Bone marrow (tissue), 2 donors: ENCODE measurements around the gene EPHB2.

Source experiments
- DNase-seq, 2 donors: peaks; one replicate each; lab custom pipeline; 2025; lab: John Stamatoyannopoulos, UW

EPHB2 gene

DNA sequence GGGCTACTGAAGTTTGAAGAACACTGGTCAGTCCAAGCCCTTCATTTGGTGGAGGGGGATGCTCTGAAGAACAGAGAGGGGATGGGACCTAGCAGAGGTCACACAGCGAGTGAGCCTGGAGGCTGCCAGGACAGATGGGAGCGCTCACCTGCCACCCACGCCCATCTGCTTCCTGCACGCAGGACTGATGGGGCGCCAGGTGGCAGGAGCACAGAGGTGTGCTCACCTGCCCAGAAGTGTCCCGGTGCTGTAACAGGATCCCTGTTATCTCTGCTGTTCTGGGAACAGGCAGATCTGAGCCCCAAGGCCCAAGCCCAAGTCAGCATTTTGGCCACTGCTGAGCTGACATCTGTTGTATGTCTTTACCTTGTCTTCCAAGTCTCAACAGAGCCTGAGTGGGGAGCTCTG lies 40.5 kb downstream of the EPHB2 start:
- DNase-seq, result no peak

DNA sequence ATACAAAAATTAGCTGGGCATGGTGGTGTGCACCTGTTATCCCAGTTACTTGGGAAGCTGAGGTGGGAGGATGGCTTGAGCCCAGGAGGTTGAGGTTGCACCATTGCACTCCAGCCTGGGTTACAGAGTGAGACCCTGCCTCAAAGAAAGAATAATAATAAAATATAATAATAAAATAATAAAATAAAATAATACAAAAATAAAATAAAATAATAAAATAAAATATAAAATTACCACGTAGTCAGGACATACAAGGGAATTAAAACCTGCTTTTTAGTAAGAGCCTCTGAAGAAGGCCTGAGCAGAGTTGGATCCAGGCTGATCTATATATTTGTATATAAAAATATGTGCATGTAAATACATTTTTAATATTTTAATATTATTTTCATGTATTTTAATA lies 41.7 kb downstream of the EPHB2 start:
- no peak for DNase-seq

DNA sequence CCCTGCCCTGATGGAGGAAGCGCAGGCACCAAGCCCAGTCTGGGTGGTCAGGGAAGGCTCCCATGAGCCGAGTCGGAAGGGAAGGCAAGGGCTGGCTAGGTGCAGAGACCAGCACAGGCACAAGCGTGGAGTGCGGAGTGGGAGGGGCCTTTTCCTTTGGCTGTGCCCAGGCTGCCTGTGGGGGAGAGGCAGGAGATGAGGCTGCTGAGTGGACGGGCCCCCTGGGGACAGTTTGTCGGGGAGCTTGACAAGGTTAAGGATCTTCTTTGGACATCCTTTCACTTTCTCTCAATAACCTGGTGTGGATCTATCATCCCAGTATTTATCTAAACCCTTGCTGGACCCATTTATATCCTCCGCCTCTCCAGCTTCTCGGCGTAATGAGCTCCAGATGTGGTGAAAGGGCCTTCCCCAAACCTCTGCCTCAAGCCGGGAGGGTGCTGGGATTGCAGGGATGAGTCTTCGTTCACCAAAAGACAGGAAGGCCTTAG lies 42.9 kb downstream of the EPHB2 start:
- DNase-seq, result no peak

DNA sequence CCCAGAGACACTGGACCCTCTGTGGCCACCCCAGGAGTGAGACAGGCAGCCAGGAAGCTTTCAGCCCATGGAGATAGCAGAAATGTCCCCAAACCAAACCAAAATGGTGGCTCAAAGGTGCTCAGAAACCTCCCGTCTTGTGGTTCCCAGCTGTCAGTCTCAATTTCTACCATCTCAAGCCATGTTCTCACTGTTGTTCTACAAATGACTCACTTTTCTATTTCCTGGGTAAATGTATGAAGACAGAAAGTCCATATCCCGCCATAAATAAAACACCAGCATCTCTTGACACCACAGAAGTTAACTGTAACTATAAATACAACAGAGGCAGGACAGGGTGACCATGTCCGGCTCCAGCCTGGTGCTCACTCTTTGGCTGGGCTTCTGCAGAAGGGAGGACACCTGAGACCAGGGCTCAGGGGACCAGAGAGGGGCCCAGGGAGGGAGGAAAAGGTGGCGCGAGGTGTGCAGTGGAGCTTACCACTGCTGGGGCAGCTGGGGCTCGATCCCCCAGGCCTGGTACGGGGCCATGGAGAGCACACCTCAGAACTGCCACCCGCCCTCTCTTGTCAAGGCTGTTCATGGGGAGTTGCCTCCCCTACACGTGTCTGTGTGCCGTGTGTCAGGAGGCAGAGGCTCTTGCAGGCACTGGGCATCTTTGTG lies 43.6 kb downstream of the EPHB2 start:
- no peak for DNase-seq

DNA sequence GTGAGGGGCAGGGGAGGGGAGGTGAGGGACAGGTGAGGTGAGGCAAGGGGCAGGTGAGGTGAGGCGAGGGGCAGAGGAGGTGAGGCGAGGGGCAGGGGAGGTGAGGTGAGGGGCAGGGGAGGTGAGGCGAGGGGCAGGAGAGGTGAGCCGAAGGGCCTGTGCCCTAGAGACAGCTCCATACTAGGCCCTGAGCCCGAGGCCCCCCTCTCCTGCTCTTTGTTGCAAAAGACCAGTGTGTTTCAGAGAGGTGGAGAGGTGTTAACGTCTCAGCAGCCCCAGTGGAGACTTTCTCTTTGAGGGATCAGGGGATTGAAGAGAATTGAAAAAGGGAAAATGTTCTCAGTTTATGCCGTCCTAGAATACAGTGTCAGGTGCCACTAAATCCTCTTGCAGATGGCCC lies 44.2 kb downstream of the EPHB2 start:
- no peak for DNase-seq

DNA sequence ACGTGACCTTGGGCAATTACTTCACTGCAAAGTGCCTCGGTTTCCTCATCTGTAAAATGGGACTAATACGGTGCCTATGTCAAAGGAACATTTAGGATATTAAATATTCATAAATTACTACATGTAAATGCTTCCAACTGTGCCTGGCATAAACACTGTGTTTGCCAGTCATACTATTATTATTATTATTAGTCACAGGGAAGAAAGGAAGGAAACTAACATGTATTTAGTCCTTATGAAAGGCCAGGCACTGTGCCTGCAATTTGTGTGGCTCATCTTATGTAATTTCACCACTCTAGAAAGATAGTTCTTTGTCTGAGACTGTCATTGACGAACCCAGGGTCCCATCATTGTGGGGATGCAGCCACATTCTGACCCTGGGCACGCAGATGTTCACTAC lies 45.0 kb downstream of the EPHB2 start:
- no peak for DNase-seq

DNA sequence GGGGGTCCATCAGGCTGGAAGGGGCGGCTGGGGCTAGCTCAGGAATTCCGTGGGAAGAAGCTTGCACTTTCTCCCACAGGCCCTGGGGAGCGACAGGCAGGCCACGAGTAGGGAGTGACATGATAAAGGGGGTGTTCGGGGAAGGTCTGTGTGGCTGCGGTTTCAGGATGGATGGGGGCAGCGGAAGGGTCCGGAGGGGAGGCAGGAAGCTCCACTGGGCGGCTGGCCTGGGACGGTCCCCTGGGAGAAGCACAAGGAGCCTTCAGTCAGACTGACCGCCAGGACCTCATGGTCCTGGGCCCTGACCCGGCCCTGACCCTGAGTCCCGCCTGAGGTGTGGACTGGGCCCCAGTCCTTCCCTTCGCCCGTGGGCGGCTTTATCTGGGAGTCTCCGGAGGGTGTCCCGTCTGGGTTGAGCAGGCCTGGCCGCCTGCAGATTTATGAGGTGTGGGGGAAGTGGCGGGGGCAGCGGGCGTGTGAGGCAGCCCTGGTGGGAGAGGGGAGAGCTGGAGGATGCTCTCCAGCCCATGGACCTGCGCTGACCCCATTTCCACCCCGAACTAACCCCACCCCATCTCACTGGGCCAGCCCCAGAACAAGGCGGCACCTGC lies 45.6 kb downstream of the EPHB2 start:
- DNase-seq, result no peak

DNA sequence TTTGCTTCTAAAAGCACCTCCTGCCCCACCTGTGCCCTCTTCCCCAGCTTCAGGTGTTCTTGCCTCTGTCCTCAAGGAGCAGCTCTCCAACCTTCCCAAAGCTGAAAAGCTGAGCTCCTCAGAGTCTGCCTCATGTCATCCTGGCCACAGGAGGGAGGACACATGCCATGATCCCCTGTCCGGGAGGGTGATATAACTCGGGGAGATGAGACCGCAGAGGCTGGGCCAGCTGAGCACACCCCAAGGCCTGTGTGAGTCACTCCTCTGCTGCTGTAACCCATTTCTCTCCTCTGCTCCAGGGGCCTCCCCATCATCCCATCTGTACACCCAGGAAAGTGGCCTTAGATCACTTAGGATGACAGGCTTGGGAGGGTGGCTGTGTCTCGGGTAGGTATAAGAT lies 49.8 kb downstream of the EPHB2 start:
- no peak for DNase-seq

DNA sequence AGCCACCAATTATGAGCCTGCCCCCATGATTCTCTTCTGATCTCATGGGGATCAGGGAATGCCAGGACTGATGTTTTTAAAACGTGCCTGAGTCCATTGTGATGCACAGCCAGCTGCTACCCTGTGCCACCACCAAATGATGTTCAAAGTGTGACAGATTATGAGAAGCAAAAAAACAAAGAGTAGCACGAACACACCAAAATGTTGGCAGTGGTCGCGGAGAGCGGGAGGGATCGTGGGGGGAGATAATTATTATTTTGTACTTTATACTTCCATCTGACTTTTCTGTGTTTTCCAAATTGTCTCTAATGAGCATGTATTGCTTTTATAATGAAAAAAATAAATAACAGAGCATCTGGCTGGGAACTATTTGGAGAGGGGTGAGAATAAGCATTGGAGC lies 50.5 kb downstream of the EPHB2 start:
- DNase-seq, result no peak

DNA sequence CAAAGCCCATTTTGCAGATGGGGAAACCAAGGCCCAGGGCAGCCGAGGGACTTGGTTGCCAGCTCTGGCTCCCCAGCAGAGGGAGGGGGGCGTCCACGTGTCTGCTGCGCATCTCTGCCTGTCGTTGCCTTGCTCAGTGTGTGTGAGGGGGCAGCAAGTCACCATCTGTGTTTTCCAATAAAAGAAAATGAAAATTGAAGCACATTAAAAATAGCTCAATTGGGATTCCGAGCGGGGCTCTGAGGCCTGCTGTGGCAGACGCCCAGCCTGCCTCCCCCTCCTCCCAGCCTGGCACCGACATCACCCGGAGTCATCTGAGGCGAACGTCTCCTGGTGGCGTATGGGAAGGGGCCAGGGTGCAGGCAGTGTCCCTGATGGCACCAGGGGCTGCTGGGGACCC lies 51.2 kb downstream of the EPHB2 start:
- no peak for DNase-seq

DNA sequence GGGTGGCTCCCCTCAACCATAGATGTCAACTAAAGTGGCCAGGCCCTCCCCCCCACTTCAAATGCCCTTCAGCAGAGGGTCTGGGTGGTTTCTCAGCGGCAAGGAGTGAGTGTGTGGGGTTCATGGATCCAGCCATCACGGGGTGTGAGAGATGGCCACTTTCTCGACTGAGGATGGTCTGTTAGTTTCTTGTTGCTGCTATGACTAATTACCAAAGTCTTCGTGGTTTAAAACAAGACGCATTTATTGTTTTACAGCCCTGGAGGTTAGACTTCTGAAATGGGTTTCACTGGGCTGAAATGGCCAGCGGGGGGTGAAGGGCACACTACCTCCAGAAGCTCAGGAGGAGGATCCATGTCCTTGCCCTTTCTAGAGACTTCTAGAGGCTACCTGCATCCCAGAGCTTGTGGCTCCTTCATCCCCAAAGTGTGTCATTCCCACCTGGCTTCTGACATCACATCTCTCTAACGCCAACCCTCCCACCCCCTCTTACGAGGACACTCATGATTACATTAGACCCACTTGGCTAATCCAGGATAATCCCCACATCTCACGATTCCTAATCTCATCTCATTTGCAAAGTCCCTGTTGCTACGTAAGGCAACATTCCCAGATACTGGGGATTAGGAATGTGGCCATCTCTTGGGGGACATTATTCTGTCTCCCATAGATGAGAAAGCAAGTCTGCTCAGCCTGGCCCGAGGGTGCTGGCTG lies 53.0 kb downstream of the EPHB2 start:
- DNase-seq, result no peak

DNA sequence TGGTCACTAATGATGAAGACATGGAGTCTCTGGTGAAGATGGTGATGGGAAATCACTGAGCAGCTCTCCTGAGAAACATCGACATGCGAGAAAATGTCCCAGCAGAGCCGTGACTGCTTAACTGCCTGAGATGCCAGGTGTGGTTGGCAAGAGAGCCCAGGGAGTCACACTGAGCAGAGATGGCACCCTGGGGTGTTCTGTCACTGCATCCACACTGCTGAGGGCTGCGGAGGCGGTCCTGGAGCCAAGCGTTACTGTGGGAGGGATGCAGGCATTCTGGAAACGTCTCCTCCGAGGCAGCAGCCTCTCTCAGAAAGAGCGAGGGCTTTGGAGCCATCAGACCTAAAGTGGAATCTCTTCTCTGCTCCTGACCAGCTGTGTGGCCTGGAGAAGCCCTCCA lies 57.2 kb downstream of the EPHB2 start:
- no peak for DNase-seq

DNA sequence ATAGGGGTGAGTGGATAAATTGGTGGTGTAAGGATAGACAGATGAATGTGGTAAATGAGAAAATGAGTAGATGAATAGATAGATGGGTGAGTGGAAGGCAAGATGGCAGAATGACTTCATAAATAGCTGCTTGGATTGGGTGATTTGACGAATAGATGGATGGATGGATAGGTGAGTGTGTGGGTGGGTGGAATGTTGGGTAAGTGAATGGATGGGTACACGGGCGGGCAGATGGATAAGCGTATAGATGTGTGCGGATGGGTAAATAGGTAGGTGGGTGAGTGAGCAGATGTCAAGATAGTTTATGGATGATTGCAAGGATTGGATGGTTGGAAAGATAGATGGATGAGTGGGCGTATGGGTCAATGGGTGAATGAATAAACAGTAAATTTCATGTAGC lies 59.3 kb downstream of the EPHB2 start:
- no peak for DNase-seq

DNA sequence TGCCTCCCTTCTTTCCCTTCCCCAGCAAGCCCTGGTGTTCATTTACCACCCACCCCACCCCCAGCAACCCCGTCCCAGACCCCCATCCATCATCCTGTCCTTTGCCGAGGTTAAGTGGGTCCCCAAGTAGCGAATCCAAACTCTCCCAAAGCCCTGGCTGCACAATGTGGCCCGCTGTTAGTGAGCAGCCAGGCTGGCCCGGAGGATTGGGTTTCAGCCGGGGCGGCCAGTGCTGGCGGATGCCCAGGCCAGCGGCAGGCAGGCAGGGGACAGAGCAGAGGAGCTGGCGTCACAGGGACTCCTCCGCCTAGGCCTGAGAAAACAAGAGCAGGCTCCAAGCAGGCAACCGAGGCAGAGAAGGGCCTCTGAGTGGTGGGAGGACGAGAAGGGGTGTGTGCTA lies 61.4 kb downstream of the EPHB2 start:
- no peak for DNase-seq

DNA sequence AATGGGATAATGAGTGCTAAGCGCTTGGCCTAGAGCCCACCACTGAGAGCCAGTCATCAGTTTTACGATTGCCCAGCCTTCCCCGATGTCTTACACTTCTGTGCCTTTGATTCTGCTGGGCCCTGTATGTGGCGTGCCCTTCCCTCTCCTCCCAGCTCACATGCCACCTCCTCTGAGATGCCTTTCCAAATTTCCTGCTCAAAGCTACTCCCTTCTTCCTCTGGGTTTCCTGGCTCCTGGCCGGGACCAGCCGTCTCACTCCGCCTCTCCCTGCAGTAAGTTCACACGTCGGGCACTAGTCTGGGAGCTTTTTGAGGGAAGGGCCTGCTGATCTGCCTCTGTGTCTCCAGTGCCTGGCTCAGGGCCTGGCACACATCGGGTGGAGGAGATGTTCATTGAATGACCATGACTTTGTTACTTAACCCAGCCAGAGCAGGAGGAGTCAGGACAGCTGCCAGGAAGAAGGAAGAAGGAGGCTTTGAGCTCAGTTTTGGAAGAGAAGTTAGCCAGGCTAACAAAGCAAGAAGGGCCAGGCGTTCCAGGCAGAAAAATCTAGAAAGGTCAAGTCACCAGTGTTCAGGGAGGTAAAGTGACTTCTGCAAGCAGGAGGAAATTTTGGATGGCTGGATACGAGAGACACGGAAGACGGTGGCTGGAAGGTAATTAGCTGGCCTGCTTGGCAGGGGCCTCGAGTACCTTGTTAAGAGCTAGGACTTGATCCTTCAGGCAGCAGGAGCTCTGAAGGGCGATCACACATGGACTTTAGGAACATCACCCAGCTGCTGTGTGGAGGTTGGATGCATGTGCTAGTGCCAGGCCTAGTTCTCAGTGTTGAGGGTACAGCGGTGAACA lies 63.6 kb downstream of the EPHB2 start:
- DNase-seq, result no peak

DNA sequence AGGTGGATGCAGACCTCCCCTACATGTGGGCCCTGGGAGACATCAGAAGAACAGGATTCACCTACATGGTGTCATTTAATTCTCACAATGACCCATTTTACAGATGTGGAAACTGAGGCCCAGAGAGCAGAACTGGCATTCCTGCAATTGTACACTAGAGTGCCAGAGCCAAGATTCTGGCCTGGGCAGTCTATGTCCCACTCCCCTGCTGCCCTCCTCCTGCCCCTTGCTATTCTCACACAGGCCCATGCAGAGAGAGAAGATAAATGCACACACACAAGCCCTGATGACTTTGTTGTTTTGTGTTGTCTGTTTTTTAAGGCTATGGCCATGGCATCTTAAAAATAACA lies 64.2 kb downstream of the EPHB2 start:
- no peak for DNase-seq

DNA sequence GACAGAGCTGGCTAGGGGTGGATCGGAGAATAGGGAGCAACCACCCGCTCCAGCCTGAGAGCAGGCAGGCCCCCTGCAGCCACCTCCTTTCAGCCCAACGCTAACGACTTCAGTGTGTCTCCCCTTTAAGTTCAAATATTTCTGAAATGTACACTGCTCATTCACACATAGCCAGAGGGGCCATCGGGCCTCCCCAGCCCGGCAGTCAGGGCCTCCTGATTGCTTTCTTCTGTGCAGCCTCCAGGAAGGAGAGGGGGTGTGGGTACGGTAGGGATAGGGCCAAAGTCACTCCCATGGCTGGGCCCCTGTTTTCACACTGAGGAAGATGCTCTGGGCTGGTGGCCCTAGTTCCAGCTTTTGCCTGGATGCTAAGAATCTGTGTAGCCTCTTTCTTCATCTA lies 64.8 kb downstream of the EPHB2 start:
- DNase-seq, result no peak

DNA sequence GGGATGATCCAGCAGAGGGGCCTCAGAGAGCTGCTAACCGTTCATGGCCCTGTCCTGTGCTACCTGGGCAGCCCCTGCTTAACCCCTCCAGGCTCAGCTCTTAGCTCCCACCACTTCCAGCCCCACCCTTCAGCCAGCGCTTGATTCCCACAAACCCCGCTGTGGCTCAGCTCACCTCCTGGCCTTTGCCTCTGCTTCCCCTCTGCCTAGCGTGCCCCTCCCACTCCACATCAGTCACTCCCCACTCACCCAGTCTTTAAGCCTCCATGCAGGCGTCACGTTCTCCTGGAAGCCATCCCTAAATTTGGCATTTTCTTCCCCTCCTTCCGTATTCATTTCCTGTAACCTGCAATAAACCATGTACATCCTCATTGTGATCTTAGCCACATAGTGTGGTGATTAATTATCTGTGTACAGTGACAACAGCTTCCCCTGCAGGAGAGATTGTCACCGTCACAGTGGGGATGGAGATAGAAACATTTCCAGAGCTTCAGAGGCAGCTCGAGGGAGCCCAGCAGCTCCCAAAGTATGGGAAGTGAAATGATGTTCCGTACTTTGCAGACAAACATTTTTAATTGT lies 65.5 kb downstream of the EPHB2 start:
- no peak for DNase-seq

DNA sequence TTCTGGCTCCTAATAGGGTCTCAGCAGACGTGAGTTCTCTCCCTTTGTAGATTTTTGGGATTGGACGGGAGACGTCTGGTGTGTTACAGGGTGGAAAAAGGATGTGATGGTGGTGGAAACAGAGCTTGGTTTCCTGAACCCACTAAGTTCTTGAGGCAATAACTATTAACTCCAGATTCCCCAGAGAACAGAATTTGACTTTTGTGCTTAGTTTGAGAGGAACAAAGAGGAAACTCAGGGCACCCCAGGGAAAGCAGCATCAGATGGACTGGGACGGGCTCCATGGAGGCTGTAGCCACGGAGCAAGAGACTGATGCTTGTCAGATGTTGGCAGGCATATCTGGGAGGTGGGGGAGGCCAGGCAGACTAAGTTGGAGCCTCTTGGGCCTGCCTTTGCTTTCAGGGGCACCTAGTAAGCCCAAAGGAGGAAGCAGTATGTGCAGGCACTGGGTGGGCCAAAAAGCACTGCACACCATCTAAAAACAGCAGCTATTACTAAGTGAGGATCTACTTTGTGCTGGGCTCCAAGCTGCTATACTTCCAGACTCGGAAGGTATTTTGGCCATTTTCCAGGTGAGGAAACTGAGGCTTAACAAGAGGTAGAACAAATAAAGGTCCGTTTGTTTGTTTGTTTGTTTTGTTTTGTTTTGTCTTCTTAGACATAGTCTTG lies 66.9 kb downstream of the EPHB2 start:
- no peak for DNase-seq

DNA sequence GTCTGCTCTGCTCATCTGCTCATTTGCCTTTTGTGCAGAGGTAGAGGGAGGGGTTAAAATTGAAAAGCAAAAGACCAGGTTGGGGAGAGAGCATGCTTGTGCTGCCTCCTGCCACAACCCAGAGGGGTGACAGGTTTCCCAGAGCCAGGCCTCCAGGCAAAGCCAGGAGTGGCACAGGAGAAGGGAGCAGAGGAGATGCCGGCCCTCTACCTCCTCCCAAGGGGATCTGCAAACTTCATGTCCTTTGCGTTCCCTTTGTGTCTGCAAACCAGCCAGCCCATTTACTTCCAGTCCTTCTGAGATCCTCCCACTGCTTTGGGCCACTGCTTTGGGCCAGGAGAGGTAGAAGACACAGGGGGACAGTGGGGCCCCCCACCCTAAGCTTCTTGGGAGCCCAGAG lies 67.8 kb downstream of the EPHB2 start:
- DNase-seq, result no peak

DNA sequence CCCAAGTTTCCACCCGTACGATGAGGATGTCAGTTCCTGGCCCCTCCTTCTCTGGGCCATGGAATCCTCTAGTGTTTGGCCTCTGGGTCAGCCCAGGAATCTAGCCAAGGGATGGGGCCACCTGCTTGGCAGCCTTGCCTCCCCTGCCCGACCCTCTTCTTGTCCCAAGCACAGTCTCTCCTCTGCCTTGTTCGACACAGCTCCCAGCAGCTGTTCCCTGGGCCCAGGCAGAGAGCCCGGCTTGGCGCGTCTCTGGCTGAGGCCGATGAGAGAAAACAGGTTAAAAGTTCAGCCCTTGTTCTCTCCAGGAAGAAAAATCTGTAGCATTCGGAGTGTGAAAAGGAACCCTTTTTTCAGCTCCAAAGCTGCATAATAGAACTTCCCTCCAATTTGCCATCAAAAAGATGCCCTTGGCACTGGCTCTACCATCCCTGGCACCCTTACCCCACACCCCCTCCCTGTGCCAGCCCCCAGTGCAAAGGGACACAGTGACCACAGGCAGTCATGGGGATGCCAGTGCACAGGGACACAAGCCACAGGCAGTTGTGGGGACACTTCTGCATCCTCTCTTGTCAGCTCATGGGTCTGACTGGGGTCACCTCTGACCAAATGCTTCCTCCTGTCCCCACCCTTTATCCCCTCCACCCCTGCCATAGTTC lies 68.4 kb downstream of the EPHB2 start:
- no peak for DNase-seq
